Neuronal stem cell (in vitro differentiated cells): ENCODE results near the gene MOCS1.

Experiments
- DNase-seq: peaks from one replicate; pipeline ENCODE4 v3.0.0-alpha.2; 2013; ENCODE audit warnings: low spot score
- H2AFZ ChIP-seq: one replicate; pipeline ENCODE4 v1.6.1; 2013; ENCODE audit warnings: mild to moderate bottlenecking, low read length, inconsistent platforms
- H2AK5ac ChIP-seq: 2 replicates; pipeline ENCODE4 v1.6.1; 2013; ENCODE audit warnings: low read depth, mild to moderate bottlenecking, inconsistent platforms, low read length, moderate library complexity, mixed read lengths
- H2BK120ac ChIP-seq: 2 replicates; pipeline ENCODE4 v1.6.1; 2013; ENCODE audit warnings: low read depth, mild to moderate bottlenecking, inconsistent platforms, low read length, moderate library complexity, mixed read lengths
- H2BK12ac ChIP-seq: one replicate; pipeline ENCODE4 v1.6.1; 2013; ENCODE audit warnings: low read length, inconsistent platforms
- H2BK15ac ChIP-seq: 2 replicates; pipeline ENCODE4 v1.6.1; 2013; ENCODE audit warnings: mild to moderate bottlenecking, low read length, inconsistent platforms, mixed read lengths
- H2BK5ac ChIP-seq: one replicate; pipeline ENCODE4 v1.6.1; 2013; ENCODE audit warnings: inconsistent platforms, mild to moderate bottlenecking, low read length, moderate library complexity
- H3K14ac ChIP-seq: one replicate; pipeline ENCODE4 v1.6.1; 2013; ENCODE audit warnings: low read length, inconsistent platforms
- H3K18ac ChIP-seq: 2 replicates; pipeline ENCODE4 v1.6.1; 2013; ENCODE audit warnings: low read length, inconsistent platforms
- H3K23ac ChIP-seq: 2 replicates; pipeline ENCODE4 v1.6.1; 2013; ENCODE audit warnings: low read depth, mild to moderate bottlenecking, mixed read lengths, low read length, inconsistent platforms; ENCODE audit not compliant: poor library complexity
- H3K27ac ChIP-seq: replicated peaks from 3 replicates; pipeline ENCODE4 v1.5.1; 2013; ENCODE audit warnings: low read length, inconsistent platforms
- H3K27me3 ChIP-seq, 3 experiments: 2 replicates each; pipeline ENCODE4 v1.6.1; 2013; ENCODE audit warnings: low read length in 3 of 3, mild to moderate bottlenecking in 2 of 3, inconsistent platforms in 1 of 3, low read depth in 1 of 3, mixed read lengths in 1 of 3, moderate library complexity in 1 of 3; ENCODE audit not compliant: control insufficient read depth in 3 of 3, insufficient read depth in 3 of 3
- H3K36me3 ChIP-seq, 2 donors: replicated peaks in 1 of 2; 2 replicates each; pipeline ENCODE4 v1.6.1; 2013; ENCODE audit warnings: low read length in 2 of 2; ENCODE audit not compliant: control insufficient read depth in 2 of 2, insufficient read depth in 2 of 2
- H3K4ac ChIP-seq: 2 replicates; pipeline ENCODE4 v1.6.1; 2013; ENCODE audit warnings: inconsistent platforms, mild to moderate bottlenecking, low read length, moderate library complexity
- H3K4me1 ChIP-seq, 2 donors: 1 replicate in 1 of 2; 2 replicates in 1 of 2; pipeline ENCODE4 v1.6.1; 2013; ENCODE audit warnings: low read length in 2 of 2, low read depth in 1 of 2; ENCODE audit not compliant: control insufficient read depth in 2 of 2, insufficient read depth in 1 of 2
- H3K4me2 ChIP-seq: one replicate; pipeline ENCODE4 v1.6.1; 2013; ENCODE audit warnings: mild to moderate bottlenecking, low read length, inconsistent platforms; ENCODE audit not compliant: insufficient read depth, poor library complexity, severe bottlenecking
- H3K4me3 ChIP-seq, 2 donors: 2 replicates each; pipeline ENCODE4 v1.5.1; 2013; ENCODE audit warnings: low read length in 2 of 2, mild to moderate bottlenecking in 2 of 2, inconsistent platforms in 1 of 2, moderate library complexity in 1 of 2
- H3K79me1 ChIP-seq: one replicate; pipeline ENCODE4 v1.6.1; 2013; ENCODE audit warnings: low read depth, mild to moderate bottlenecking, inconsistent platforms, low read length, moderate library complexity
- H3K9ac ChIP-seq: one replicate; pipeline ENCODE4 v1.6.1; 2013; ENCODE audit warnings: mild to moderate bottlenecking, low read depth, low read length, inconsistent platforms; ENCODE audit not compliant: poor library complexity
- H3K9me3 ChIP-seq, 2 donors: replicated peaks in 1 of 2; 2 replicates each; pipeline versions ENCODE3 to v1.6.1; 2013; ENCODE audit warnings: low read length in 2 of 2, mild to moderate bottlenecking in 2 of 2, inconsistent platforms in 1 of 2, low read depth in 1 of 2, mixed read lengths in 1 of 2, moderate library complexity in 1 of 2; ENCODE audit not compliant: control insufficient read depth in 2 of 2, insufficient read depth in 1 of 2
- H4K8ac ChIP-seq: one replicate; pipeline ENCODE4 v1.6.1; 2013; ENCODE audit warnings: low read depth, mild to moderate bottlenecking, inconsistent platforms, low read length, moderate library complexity
- H4K91ac ChIP-seq: one replicate; pipeline ENCODE4 v1.6.1; 2013; ENCODE audit warnings: low read length, low read depth, mild to moderate bottlenecking, inconsistent platforms; ENCODE audit not compliant: poor library complexity
- WGBS, 2 donors: extraction: QIAGEN DNeasy Blood & Tissue Kit; methylation state at CpG; one replicate each; pipeline ENCODE4 v1.1.7; 2013; ENCODE audit warnings: missing lambda C conversion rate in 2 of 2, mixed read lengths in 1 of 2; ENCODE audit not compliant: insufficient read length in 2 of 2, insufficient replicate concordance in 1 of 2; ENCODE audit errors: extremely low coverage in 2 of 2; 5-methylcytosine and 5-hydroxymethylcytosine counted together

MOCS1 gene

DNA sequence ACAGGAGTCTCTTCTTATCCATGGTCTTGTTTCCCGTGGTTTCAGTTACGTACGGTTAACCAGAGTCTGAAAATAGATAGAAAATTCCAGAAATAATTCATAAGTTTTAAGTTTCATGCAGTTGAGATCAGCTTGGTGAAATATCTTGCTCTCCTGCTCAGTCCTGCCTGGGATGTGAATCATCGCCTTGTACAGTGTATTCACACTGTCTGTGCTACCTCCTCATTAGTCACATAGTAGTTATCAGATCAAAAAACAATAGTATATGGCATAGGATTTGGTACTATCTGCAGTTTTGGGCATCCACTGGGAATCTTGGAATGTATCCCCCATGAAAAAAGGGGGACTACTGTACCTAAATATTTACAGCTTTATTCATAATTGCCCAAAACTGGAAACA is 22.7 kb upstream of the MOCS1 start:
- Histone ChIP-seq H2BK12ac (no peak overlapping the region), H3K27me3 (peaks cover 0 to 12% (median 0%) of the 10 kb centered on the region in 3 experiments), H3K4me1 (no peaks in the 10 kb centered on the region), H4K8ac (no peak overlapping the region), H3K36me3 (no peaks in the 10 kb centered on the region), H2AFZ (no peak overlapping the region), H2BK5ac (no peak overlapping the region), H3K4me2 (no peak overlapping the region), H2BK120ac (no peak overlapping the region), H3K9me3 (no peaks in the 10 kb centered on the region), H3K4ac (no peak overlapping the region), H2BK15ac (no peak overlapping the region), H3K18ac (no peak overlapping the region), H3K79me1 (no peaks in the 10 kb centered on the region), H3K9ac (no peak overlapping the region), H3K27ac (no peak overlapping the region), H3K4me3 (no peak overlapping the region), H3K14ac (no peak overlapping the region), H3K23ac (no peak overlapping the region), H4K91ac (no peak overlapping the region), H2AK5ac (no peak overlapping the region)
- no peak for DNase-seq
- WGBS, 2 donors, result no CpG with 5 or more reads among the region's 4 CpGs

DNA sequence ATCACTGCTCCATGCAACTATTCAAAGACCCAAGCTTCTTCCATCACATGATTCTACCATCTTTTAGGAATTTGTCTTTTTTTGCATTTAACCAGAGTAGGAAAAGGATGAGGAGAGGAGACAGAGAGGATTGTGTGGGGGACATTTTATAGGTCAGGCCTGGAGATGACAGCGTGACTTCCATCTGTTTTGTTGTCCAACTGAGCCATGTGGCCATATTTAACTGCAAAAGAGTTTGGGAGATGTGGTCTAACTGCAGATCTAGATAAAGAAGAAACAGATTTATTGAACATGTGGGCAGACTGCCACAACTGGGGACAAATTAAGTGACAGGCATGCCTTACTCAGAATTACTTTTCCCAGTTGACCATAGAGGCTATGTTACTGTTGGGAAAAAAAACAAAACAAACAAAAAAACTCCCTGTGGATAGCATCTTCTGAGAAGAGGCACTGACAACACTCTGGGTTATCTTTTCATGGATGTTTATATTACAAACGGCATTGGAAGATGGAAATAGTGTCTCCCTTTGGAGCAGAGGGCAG is 18.9 kb upstream of the MOCS1 start:
- Histone ChIP-seq H3K18ac (no peak overlapping the region), H3K27me3 (peaks cover 0 to 30% (median 0%) of the 10 kb centered on the region in 3 experiments), H3K4ac (no peak overlapping the region), H2AFZ (no peak overlapping the region), H3K9ac (no peak overlapping the region), H3K4me2 (no peak overlapping the region), H3K36me3 (no peaks in the 10 kb centered on the region), H3K9me3 (no peaks in the 10 kb centered on the region), H3K4me3 (no peak overlapping the region), H4K91ac (no peak overlapping the region), H2BK15ac (no peak overlapping the region), H3K27ac (no peak overlapping the region), H3K4me1 (no peaks in the 10 kb centered on the region), H4K8ac (no peak overlapping the region), H2BK12ac (no peak overlapping the region), H3K14ac (no peak overlapping the region), H2AK5ac (no peak overlapping the region), H2BK5ac (no peak overlapping the region), H3K23ac (no peak overlapping the region), H3K79me1 (no peaks in the 10 kb centered on the region), H2BK120ac (no peak overlapping the region)
- DNase-seq, result no peak
- WGBS, 2 donors, result no CpG with 5 or more reads among the region's 2 CpGs

DNA sequence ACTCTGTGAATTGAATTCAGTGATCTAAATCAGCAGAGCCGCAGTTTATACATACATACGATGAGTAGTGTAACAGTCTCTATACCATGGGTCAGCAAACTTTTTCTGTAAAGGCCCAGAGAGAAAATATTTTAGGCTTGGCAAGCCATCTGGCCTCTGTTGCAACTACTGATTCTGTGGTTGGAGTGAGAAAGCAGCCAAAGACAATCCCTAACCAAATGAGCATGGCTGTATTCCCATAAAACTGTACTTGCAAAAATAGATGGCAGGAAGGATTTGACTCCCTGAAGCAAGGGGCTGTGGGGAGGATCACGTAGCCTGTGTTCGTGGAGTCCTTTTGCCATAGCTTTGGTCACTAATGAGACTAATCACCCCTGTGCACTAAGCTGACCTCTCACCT is 17.9 kb upstream of the MOCS1 start:
- H4K8ac ChIP-seq, result no peak overlapping the region
- no peak overlapping the region for H2AFZ ChIP-seq
- H3K79me1 ChIP-seq, result no peaks in the 10 kb centered on the region
- H2BK15ac ChIP-seq, result no peak overlapping the region
- no peak overlapping the region for H3K4ac ChIP-seq
- H3K27ac ChIP-seq, result no peak overlapping the region
- no peak overlapping the region for H3K18ac ChIP-seq
- H2AK5ac ChIP-seq, result no peak overlapping the region
- H3K14ac ChIP-seq, result no peak overlapping the region
- H2BK120ac ChIP-seq, result no peak overlapping the region
- no peak for DNase-seq
- H3K27me3 ChIP-seq, result peaks cover 0 to 33% (median 0%) of the 10 kb centered on the region in 3 experiments
- H3K9me3 ChIP-seq, result no peaks in the 10 kb centered on the region
- no peak overlapping the region for H3K9ac ChIP-seq
- WGBS, 2 donors, result no CpG with 5 or more reads among the region's 4 CpGs
- no peak overlapping the region for H2BK12ac ChIP-seq
- H2BK5ac ChIP-seq, result no peak overlapping the region
- no peak overlapping the region for H3K4me3 ChIP-seq
- H4K91ac ChIP-seq, result no peak overlapping the region
- H3K4me2 ChIP-seq, result no peak overlapping the region
- H3K4me1 ChIP-seq, result no peaks in the 10 kb centered on the region
- H3K23ac ChIP-seq, result no peak overlapping the region
- H3K36me3 ChIP-seq, result no peaks in the 10 kb centered on the region

DNA sequence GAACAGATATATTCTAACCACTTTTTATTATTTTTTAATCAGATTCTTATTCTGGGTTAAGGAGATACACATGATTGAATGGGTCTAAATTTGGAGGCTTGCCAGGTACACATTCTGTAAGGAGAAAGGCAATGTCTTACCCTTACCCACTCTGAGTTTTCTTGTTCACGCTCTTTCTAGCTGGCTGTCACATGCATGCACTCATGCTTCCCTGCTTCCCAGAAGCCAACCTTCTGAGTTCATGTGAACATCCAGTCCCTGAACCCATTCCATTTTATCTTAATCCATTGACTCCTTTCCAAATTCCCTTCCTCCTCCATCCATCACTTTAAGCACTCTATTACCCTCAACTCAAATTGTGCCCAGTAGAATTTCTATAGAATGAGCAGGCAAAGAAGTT is 17.5 kb upstream of the MOCS1 start:
- Histone ChIP-seq H3K14ac (no peak overlapping the region), H3K4me1 (no peaks in the 10 kb centered on the region), H3K4me2 (no peak overlapping the region), H2AK5ac (no peak overlapping the region), H4K91ac (no peak overlapping the region), H3K79me1 (no peaks in the 10 kb centered on the region), H2BK12ac (no peak overlapping the region), H3K4me3 (no peak overlapping the region), H2AFZ (no peak overlapping the region), H2BK120ac (no peak overlapping the region), H3K23ac (no peak overlapping the region), H4K8ac (no peak overlapping the region), H3K36me3 (no peaks in the 10 kb centered on the region), H2BK5ac (no peak overlapping the region), H3K18ac (no peak overlapping the region), H3K9me3 (no peaks in the 10 kb centered on the region), H3K27me3 (peaks cover 0 to 37% (median 0%) of the 10 kb centered on the region in 3 experiments), H2BK15ac (no peak overlapping the region), H3K4ac (no peak overlapping the region), H3K9ac (no peak overlapping the region), H3K27ac (no peak overlapping the region)
- no CpG with 5 or more reads among the region's 1 CpG for WGBS, 2 donors
- no peak for DNase-seq
